Ovary (tissue), 3 donors: ENCODE results near the gene TTC28.

Source experiments
- CTCF ChIP-seq, 3 donors: fragments of 450-650 bp in 2 of 3; fragments of 200-600 bp in 1 of 3; IDR thresholded peaks; one replicate each; pipeline versions ENCODE4 v1.5.1 to v1.8.0; 2016 to 2022; ENCODE audit warnings: antibody characterized with exemption in 3 of 3, mild to moderate bottlenecking in 1 of 3
- EP300 ChIP-seq: sonication (generic); formaldehyde crosslinking; IDR thresholded peaks from one replicate; pipeline ENCODE4 v1.6.1; 2017; ENCODE audit warnings: antibody characterized with exemption
- POLR2A ChIP-seq: fragments of 450-650 bp; IDR thresholded peaks from one replicate; pipeline ENCODE4 v1.6.1; 2017; ENCODE audit warnings: antibody characterized with exemption, mild to moderate bottlenecking, moderate library complexity
- donor health status: DM: no; HTN: no; CAD: no.

GRCh38 chr22:28630177-28630574 is 49.5 kb downstream of the TTC28 start:
- TF ChIP-seq EP300 (no peak), CTCF (IDR thresholded peaks at IDR 0.05) (no peak), POLR2A (no peak)
